Epithelial cell of esophagus (primary cell): ENCODE results near the gene PCDH1.

Experiments
- DNase-seq: peaks from one replicate; pipeline ENCODE4 v3.0.0; 2010; ENCODE audit warnings: low read depth
- H3K4me3 ChIP-seq: 2 replicates; pipeline ENCODE4 v1.5.1; 2011; ENCODE audit warnings: mild to moderate bottlenecking, low read length, control low read depth
- TF ChIP-seq, protein P1 (sequence below): IDR thresholded peaks from 2 replicates; pipeline ENCODE4 v1.5.1; 2011; ENCODE audit warnings: low read depth, mild to moderate bottlenecking, low read length, control low read depth, inconsistent platforms; ENCODE audit not compliant: insufficient read depth; ENCODE audit errors: missing control alignments

PCDH1 gene

DNA sequence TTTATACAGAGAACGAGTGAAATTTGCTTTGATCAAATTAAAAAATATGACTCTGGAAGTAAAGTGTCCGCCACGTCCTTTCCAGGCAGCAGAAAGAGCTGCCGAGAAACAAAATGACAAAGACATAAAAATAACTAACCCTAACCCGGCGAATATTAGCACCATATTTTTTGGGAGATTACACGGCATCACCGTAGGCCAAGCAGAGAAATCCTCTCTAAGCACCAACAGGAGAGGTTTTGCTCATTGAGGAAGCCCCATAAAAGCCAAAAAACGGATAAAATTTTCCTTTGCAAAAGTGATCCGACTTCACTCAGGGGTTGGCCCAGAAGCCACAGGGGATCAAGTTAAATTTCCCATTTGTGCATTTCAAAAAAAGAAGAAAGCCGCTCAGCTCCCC is 70.9 kb downstream of the PCDH1 start:
- DNase-seq: no peak
- TF ChIP-seq, protein P1, sequence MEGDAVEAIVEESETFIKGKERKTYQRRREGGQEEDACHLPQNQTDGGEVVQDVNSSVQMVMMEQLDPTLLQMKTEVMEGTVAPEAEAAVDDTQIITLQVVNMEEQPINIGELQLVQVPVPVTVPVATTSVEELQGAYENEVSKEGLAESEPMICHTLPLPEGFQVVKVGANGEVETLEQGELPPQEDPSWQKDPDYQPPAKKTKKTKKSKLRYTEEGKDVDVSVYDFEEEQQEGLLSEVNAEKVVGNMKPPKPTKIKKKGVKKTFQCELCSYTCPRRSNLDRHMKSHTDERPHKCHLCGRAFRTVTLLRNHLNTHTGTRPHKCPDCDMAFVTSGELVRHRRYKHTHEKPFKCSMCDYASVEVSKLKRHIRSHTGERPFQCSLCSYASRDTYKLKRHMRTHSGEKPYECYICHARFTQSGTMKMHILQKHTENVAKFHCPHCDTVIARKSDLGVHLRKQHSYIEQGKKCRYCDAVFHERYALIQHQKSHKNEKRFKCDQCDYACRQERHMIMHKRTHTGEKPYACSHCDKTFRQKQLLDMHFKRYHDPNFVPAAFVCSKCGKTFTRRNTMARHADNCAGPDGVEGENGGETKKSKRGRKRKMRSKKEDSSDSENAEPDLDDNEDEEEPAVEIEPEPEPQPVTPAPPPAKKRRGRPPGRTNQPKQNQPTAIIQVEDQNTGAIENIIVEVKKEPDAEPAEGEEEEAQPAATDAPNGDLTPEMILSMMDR: no peak
- no peak overlapping the region for H3K4me3 ChIP-seq

DNA sequence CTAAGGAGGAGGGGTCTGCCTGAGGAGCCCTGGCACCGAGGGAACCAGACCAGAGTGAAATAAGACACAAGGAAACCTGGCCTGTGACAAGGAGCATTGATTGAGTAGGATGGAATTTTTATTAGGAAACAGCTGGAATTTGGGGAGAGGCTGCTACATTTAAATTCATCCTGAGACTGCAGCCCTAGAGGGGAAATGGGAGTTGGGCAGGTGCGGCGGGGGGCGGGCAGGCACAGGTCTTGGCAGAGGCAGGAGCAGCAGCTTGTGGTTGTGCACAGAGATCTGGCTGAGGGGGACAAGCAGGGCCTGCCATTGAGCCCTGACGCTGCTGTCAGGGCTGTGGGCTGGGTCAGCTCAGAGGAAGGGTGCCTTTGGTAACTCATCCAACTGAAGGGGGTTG is 71.6 kb downstream of the PCDH1 start:
- TF ChIP-seq, protein P1: no peak
- DNase-seq: no peak
- H3K4me3 ChIP-seq: no peak overlapping the region

DNA sequence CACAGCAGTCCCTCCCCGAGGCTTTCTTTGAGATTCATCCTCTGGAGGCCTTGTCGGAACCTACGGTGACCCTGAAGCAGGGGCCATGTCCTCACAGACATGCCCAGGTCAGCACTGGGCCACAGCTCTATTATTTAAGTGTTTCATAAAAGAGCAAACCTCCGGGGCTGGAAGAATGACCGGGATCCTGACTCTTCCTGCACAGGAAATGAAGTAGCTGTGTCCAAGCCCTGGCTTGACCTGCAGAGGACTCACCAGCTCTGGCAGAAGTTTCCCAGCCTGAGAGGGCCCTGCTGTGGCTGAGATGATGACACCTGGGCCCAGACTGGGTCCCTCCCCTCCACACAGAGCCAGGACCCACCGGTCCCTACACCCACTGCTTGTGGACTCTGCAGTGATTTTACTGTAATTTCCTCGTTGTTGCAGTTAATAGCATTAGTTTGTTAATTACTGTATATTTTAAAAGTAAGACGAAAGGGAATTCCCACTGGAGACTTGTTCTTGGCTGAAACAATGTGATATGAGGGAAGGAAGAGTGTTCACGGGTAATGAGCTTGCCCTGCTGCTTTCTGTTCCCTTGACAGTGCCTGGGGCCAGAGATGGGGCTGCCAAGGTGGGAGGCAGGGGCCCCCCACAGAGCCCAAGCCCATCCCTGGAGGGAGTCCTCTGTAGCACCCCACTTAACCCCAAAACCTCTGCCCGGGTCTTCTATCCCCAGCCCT is 72.2 kb downstream of the PCDH1 start:
- H3K4me3 ChIP-seq: no peak overlapping the region
- TF ChIP-seq, protein P1: no peak
- no peak for DNase-seq

DNA sequence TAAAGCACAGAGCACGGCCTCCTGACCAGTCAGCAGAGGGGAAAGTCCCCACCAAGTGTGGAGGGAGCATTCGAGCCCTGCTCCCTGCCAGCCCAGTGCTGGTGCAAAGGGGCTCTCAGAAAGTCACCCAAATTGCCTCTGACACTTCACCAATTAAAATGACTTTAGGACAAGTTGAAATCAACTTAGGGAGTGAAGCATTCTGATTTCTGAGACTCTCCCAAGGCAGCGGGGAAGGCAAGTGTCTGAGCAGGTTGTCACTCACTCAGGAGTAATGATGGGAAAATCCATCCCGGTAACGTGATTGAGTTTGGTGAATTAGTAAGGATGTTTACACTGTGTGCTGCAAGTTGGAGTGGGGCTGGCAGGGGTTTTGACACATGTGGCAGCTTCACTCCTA is 73.7 kb downstream of the PCDH1 start:
- H3K4me3 ChIP-seq: no peak overlapping the region
- TF ChIP-seq, protein P1: no peak
- DNase-seq: no peak
